ENCODE data around the gene BRCA2. TPM values are rescaled to one million over a fixed set of nuclear protein-coding genes. Genes with fewer than 3 reads are reported as not detected.

BRCA2 gene
- total RNA-seq, 1 donor from 2014 or later, result 14.7 TPM

DNA sequence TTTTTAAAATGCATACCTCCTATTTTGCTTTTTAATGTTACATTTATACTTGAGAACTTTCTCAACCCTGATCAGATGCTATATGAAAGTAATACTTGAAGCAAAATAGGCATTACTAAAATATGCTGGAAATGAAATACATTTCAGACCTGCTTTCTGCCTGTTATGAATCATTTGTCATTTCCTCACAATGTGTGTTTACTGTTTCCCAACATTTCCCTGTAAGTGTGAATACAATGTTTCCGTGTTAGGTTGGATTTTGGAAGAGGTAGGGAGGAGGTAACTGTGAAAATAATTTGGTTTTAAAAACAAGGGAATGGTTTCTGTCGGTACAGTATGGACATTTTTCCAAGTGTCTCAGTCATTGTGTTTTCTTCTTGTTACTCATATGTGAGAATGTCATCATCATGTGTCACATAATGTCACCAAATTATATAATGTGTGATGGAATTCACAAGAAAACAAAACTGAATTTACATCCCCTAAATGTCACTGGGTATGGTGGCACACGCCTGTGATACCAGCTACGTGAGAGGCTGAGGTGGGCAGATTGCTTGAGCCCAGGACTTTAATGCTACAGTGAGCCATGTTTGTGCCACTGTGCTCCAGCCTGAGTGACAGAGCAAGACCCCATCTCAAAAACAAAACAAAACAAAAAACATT lies 43.2 kb upstream of the BRCA2 start:
- H3K4me1 Mint-ChIP-seq (ENCODE audit: low read depth), result no peaks in the 10 kb centered on the region
- H3K4me3 Mint-ChIP-seq (ENCODE audit: low read depth), result no peak overlapping the region
- H3K27me3 Mint-ChIP-seq, result no peaks in the 10 kb centered on the region
- H3K36me3 Mint-ChIP-seq (ENCODE audit: insufficient read depth), result peaks cover 3% of the 10 kb centered on the region
- H3K9me3 Mint-ChIP-seq (ENCODE audit: low read depth), result no peaks in the 10 kb centered on the region
- no peak overlapping the region for H3K27ac Mint-ChIP-seq
- TF ChIP-seq CTCF (IDR thresholded peaks at IDR 0.05; ENCODE audit: unreplicated experiment), result no peak
- no peak for DNase-seq (ENCODE audit: low spot score, unreplicated experiment)

DNA sequence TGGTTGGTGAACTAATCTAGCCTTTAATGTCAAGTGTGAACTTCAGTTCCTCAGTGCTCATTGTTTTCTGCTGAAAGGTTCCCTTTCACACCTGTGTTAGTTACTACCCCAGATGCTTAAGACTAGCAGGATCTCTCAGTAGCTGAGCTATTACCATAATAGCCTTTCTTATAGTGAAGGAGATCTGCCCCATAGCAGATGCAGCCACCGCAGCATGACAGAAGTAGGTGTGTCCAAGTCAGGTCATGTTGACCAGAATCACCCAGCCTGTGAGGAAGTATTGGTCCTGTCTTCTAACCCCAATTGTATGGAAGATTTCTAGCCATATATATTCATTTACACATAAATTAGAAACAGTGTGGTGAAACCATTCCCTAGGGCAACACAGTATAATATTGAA lies 37.5 kb upstream of the BRCA2 start:
- H3K4me3 Mint-ChIP-seq (ENCODE audit: low read depth), result no peak overlapping the region
- peaks cover 5% of the 10 kb centered on the region for H3K4me1 Mint-ChIP-seq (ENCODE audit: low read depth)
- no peaks in the 10 kb centered on the region for H3K27me3 Mint-ChIP-seq
- no peak for DNase-seq (ENCODE audit: low spot score, unreplicated experiment)
- H3K27ac Mint-ChIP-seq, result peak overlapping the region; percentile 56
- no peaks in the 10 kb centered on the region for H3K9me3 Mint-ChIP-seq (ENCODE audit: low read depth)
- no peaks in the 10 kb centered on the region for H3K36me3 Mint-ChIP-seq (ENCODE audit: insufficient read depth)
- TF ChIP-seq CTCF (IDR thresholded peaks at IDR 0.05; ENCODE audit: unreplicated experiment), result no peak

GRCh38 chr13:32278426-32278825 lies 36.9 kb upstream of the BRCA2 start:
- H3K4me1 Mint-ChIP-seq (ENCODE audit: low read depth), result peaks cover 5% of the 10 kb centered on the region
- no peak for TF ChIP-seq CTCF (IDR thresholded peaks at IDR 0.05; ENCODE audit: unreplicated experiment)
- no peaks in the 10 kb centered on the region for H3K36me3 Mint-ChIP-seq (ENCODE audit: insufficient read depth)
- no peaks in the 10 kb centered on the region for H3K27me3 Mint-ChIP-seq
- no peaks in the 10 kb centered on the region for H3K9me3 Mint-ChIP-seq (ENCODE audit: low read depth)
- H3K4me3 Mint-ChIP-seq (ENCODE audit: low read depth), result no peak overlapping the region
- H3K27ac Mint-ChIP-seq, result no peak overlapping the region
- no peak for DNase-seq (ENCODE audit: low spot score, unreplicated experiment)

DNA sequence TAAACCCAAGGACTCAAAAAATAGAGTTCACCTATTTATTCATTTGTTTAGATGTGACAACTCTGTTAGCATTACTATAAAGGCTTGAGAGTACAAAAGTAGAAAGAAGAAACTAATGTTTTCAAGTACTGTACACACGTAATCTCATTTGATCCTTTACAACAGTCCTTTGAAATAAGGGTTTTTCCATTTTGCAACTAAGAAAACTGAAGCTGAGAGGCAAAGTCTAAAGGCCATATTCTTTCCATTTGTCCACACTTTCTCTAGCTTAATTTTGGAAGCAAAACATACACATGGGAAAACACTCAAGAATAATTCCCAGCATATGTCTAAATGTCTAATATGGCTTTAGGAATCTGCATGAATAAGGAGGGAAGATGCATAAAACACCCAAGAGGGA lies 34.2 kb upstream of the BRCA2 start:
- Mint-ChIP-seq H3K9me3 (ENCODE audit: low read depth) (no peaks in the 10 kb centered on the region), H3K4me1 (ENCODE audit: low read depth) (peaks cover 5% of the 10 kb centered on the region), H3K36me3 (ENCODE audit: insufficient read depth) (no peaks in the 10 kb centered on the region), H3K27ac (no peak overlapping the region), H3K4me3 (ENCODE audit: low read depth) (no peak overlapping the region), H3K27me3 (no peaks in the 10 kb centered on the region)
- TF ChIP-seq CTCF (IDR thresholded peaks at IDR 0.05; ENCODE audit: unreplicated experiment), result no peak
- DNase-seq (ENCODE audit: low spot score, unreplicated experiment), result no peak

DNA sequence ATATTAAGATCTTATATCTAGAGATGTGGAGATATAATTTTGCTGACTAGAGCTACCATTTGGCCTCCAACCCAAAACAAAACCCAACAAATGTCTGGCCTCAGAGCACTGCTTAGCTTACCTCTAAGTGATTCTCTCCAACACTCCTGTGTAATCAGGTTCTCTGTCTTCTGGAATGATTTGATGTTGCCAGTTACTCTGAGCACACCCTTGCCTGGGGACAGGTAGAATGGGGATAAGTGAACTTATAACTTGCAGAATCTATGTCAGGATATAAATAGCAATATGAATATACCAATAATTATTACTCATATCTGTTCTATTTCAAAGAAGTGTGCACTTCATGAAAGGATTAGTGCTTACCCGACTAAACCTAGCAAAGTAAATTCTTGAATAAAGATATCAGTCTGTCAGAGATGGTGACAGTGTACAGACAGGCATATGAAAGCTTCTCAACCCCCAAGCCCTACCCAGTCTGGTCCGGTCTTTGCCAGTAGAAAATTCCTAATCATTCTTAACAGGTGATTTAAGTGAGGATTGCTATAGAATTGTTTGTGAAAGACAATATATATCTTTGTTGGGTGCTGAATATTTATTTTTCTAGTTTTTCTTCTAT lies 33.1 kb upstream of the BRCA2 start:
- Mint-ChIP-seq H3K27ac (no peak overlapping the region), H3K36me3 (ENCODE audit: insufficient read depth) (no peaks in the 10 kb centered on the region), H3K27me3 (no peaks in the 10 kb centered on the region), H3K4me1 (ENCODE audit: low read depth) (peaks cover 5% of the 10 kb centered on the region), H3K4me3 (ENCODE audit: low read depth) (no peak overlapping the region), H3K9me3 (ENCODE audit: low read depth) (no peaks in the 10 kb centered on the region)
- DNase-seq (ENCODE audit: low spot score, unreplicated experiment), result no peak
- TF ChIP-seq CTCF (IDR thresholded peaks at IDR 0.05; ENCODE audit: unreplicated experiment), result no peak

Data from progenitor cell of endocrine pancreas (in vitro differentiated cells).